HepG2 (cell line): ENCODE results near the gene RRBP1. TPM values are rescaled to one million over a fixed set of nuclear protein-coding genes. Genes with fewer than 3 reads are reported as not detected.
A peak's percentile ranks its signal among the peaks of the same experiment; 100 is the strongest.

Experiments used
- DMTF1 ChIP-seq: sonication (generic); formaldehyde crosslinking; IDR thresholded peaks from 2 replicates; pipeline ENCODE4 v1.4.0; 2020; ENCODE audit warnings: mild to moderate bottlenecking, missing genetic modification reagents
- ETV5 ChIP-seq: IDR thresholded peaks from 2 replicates; pipeline ENCODE4 v1.6.1; 2018; ENCODE audit warnings: missing biosample characterization, missing genetic modification reagents, inconsistent platforms, borderline replicate concordance
- FUBP1 ChIP-seq: sonication (generic); formaldehyde crosslinking; IDR thresholded peaks from 2 replicates; pipeline ENCODE4 v1.5.1; 2020; ENCODE audit warnings: missing genetic modification reagents, mild to moderate bottlenecking, borderline replicate concordance
- MATR3 ChIP-seq: sonication (generic); formaldehyde crosslinking; IDR thresholded peaks from 2 replicates; pipeline ENCODE4 v1.4.0; 2020; ENCODE audit warnings: missing genetic modification reagents
- RFX5 ChIP-seq: IDR thresholded peaks from 2 replicates; pipeline ENCODE4 v1.6.1; 2011; ENCODE audit warnings: low read depth, low read length, improper control_type of control experiment
- SALL1 ChIP-seq: sonication (generic); formaldehyde crosslinking; IDR thresholded peaks from 2 replicates; pipeline ENCODE4 v1.8.0; 2022; ENCODE audit warnings: mild to moderate bottlenecking, missing genetic modification reagents
- SRF ChIP-seq: IDR thresholded peaks from 2 replicates; pipeline ENCODE4 v1.6.1; 2011; ENCODE audit warnings: mild to moderate bottlenecking, low read depth, low read length, moderate library complexity
- ZBTB10 ChIP-seq: sonication (generic); formaldehyde crosslinking; IDR thresholded peaks from 2 replicates; pipeline ENCODE4 v1.4.0; 2020; ENCODE audit warnings: missing genetic modification reagents, borderline replicate concordance
- ZNF263 ChIP-seq: sonication (generic); formaldehyde crosslinking; IDR thresholded peaks from 2 replicates; pipeline ENCODE4 v1.4.0; 2020; ENCODE audit warnings: missing genetic modification reagents
- ZNF292 ChIP-seq: sonication (generic); formaldehyde crosslinking; IDR thresholded peaks from 2 replicates; pipeline ENCODE4 v1.8.1; 2022; ENCODE audit warnings: mild to moderate bottlenecking, low read depth, missing genetic modification reagents, borderline replicate concordance
- ZNF333 ChIP-seq: sonication (generic); formaldehyde crosslinking; IDR thresholded peaks from 2 replicates; pipeline ENCODE4 v1.4.0; 2020; ENCODE audit warnings: mild to moderate bottlenecking, missing genetic modification reagents, borderline replicate concordance
- ZNF407 ChIP-seq: sonication (generic); formaldehyde crosslinking; IDR thresholded peaks from one replicate; pipeline ENCODE4 v1.5.1; 2020; ENCODE audit warnings: mild to moderate bottlenecking, missing genetic modification reagents; ENCODE audit errors: not compliant biosample characterization
- polyA plus RNA-seq, 8 experiments: library from polyadenylated mRNA; depleted of rRNA in 3 of 8; stranded (reverse) in 7 of 8; unstranded in 1 of 8; fragments of >200 nt; fragmentation: Illumina TruSeq in 4 of 8; extraction: Trizol in 4 of 8; gene quantifications; 2 replicates each; pipeline versions ENCODE4 v1.2.1 to v1.2.3, GENCODE V29; 2011 to 2016; ENCODE audit warnings: low read depth in 4 of 8, missing spikeins in 1 of 8, mixed read lengths in 1 of 8; ENCODE audit not compliant: insufficient read depth in 1 of 8
- total RNA-seq, 5 experiments: library from RNA; depleted of rRNA; stranded (reverse); fragments of >200 nt; fragmentation: Illumina TruSeq; extraction: Trizol; gene quantifications; 2 replicates each; pipeline ENCODE4 v1.2.3, GENCODE V29; 2016; ENCODE audit warnings: low read depth in 1 of 5

Gene RRBP1
- total and polyA plus RNA-seq, 2 of the 13 experiments (the other 11 are each of a cell fraction or from before 2014, with no cell fraction given) = 150 to 222 TPM

GRCh38 chr20:17680836-17681725, 961 bp downstream of the RRBP1 start (continued):
- TF ChIP-seq ZNF407 (CRISPR knock-in tag) (no peak), ZNF292 (CRISPR knock-in tag) (no peak), ZNF263 (CRISPR knock-in tag) (no peak), ZNF333 (CRISPR knock-in tag) (0 out of 2 replicates have a peak, but pooled peaks have one; percentile 20), ZBTB10 (CRISPR knock-in tag) (no peak), DMTF1 (CRISPR knock-in tag) (no peak), RFX5 (no peak), SRF (no peak), MATR3 (CRISPR knock-in tag) (no peak), SALL1 (CRISPR knock-in tag) (peak; percentile 62; the same call in 1 of the 2 replicates), FUBP1 (CRISPR knock-in tag) (no peak), ETV5 (CRISPR knock-in tag) (peak; percentile 30; the same call in 1 of the 2 replicates)
